HCT116 (cell line): Measurements from ENCODE around the gene SLC22A2. TPM values are rescaled to one million over a fixed set of nuclear protein-coding genes. Genes with fewer than 3 reads are reported as not detected.

Experiments
- ATAC-seq: fragments of 200-7000 bp; cut with Tn5 transposase; 2 replicates; pipeline ENCODE4 v1.9.1; 2020; ENCODE audit warnings: mild to moderate bottlenecking, moderate library complexity
- BruUV-seq: library from RNA; stranded (reverse); fragments of 400-500 nt; replicated peaks from 2 replicates; lab custom pipeline; 2021; lab: Mats Ljungman, UMichigan
- CTCF ChIA-PET: fragments of 300-600 bp; sonication (Branson Sonifier 250); formaldehyde crosslinking; loops from one replicate; lab custom pipeline; 2021; ENCODE audit warnings: antibody characterized with exemption; lab: Charles Lee
- POLR2A ChIA-PET: fragments of 300-600, 350-600 bp; sonication (Branson Sonifier 250); formaldehyde crosslinking; loops from one replicate; lab custom pipeline; 2021; ENCODE audit warnings: antibody characterized with exemption; lab: Charles Lee
- RAD21 ChIA-PET, 2 experiments: fragments of 300-600 bp; sonication (Branson Sonifier 250); formaldehyde crosslinking; loops; one replicate each; lab custom pipeline; 2023; ENCODE audit warnings: low total read pairs in 2 of 2; ENCODE audit not compliant: uncharacterized antibody in 2 of 2, unreplicated experiment in 2 of 2, low non-redundant PET in 1 of 2; lab: Charles Lee
- DNase-seq: peaks from one replicate; pipeline ENCODE4 v3.0.0-alpha.2; 2010; ENCODE audit warnings: low read depth, low spot score
- H2AFZ ChIP-seq: fragments of 200-600 bp; shearing (Covaris generic), sonication (generic); 2 replicates; pipeline ENCODE4 v1.6.1; 2017; ENCODE audit warnings: low read depth, mixed run types, mixed read lengths, antibody characterized with exemption, low read length; ENCODE audit not compliant: poor library complexity, severe bottlenecking
- H3K27ac ChIP-seq: 2 replicates; pipeline ENCODE4 v1.5.1; 2012; ENCODE audit warnings: low read depth, low read length
- H3K27me3 ChIP-seq: fragments of 200-600 bp; sonication (generic); 2 replicates; pipeline ENCODE4 v1.6.1; 2016; ENCODE audit warnings: mixed run types, low read length, mixed read lengths; ENCODE audit not compliant: insufficient read depth
- H3K36me3 ChIP-seq, 2 experiments: fragments of 200-500 bp in 1 of 2; fragments of 200-600 bp in 1 of 2; sonication (Bioruptor generic) in 1 of 2; sonication (generic) in 1 of 2; 2 replicates each; pipeline versions ENCODE4 v1.5.1 to v1.6.1; 2014 to 2016; ENCODE audit warnings: low read length in 2 of 2, inconsistent platforms in 1 of 2, mixed read lengths in 1 of 2, mixed run types in 1 of 2; ENCODE audit not compliant: insufficient read depth in 2 of 2, control insufficient read depth in 1 of 2
- H3K4me1 ChIP-seq, 2 experiments: fragments of 200-600 bp in 1 of 2; sonication (generic) in 1 of 2; 2 replicates each; pipeline versions ENCODE4 v1.5.1 to v1.6.1; 2012 to 2017; ENCODE audit warnings: low read length in 2 of 2, inconsistent platforms in 1 of 2, mild to moderate bottlenecking in 1 of 2, mixed read lengths in 1 of 2, mixed run types in 1 of 2, moderate library complexity in 1 of 2; ENCODE audit not compliant: insufficient read depth in 2 of 2, control insufficient read depth in 1 of 2
- H3K4me2 ChIP-seq: fragments of 200-600 bp; sonication (generic); 2 replicates; pipeline ENCODE4 v1.6.1; 2017; ENCODE audit warnings: mixed run types, low read length, mixed read lengths
- H3K4me3 ChIP-seq, 2 experiments: fragments of 200-600 bp in 1 of 2; sonication (generic) in 1 of 2; replicated peaks in 1 of 2; 2 replicates each; pipeline ENCODE4 v1.5.1; 2011 to 2016; ENCODE audit warnings: low read length in 2 of 2, control low read depth in 1 of 2, low read depth in 1 of 2, mild to moderate bottlenecking in 1 of 2, mixed read lengths in 1 of 2, mixed run types in 1 of 2
- H3K79me2 ChIP-seq: fragments of 200-600 bp; sonication (generic); 2 replicates; pipeline ENCODE4 v1.6.1; 2017; ENCODE audit warnings: mild to moderate bottlenecking, mixed run types, low read length, moderate library complexity, mixed read lengths; ENCODE audit not compliant: insufficient read depth
- H3K9ac ChIP-seq: fragments of 200-600 bp; sonication (generic); 2 replicates; pipeline ENCODE4 v1.6.1; 2016; ENCODE audit warnings: low read length, mixed read lengths
- H3K9me2 ChIP-seq: fragments of 200-600 bp; sonication (generic), shearing (Covaris generic); 2 replicates; pipeline ENCODE4 v1.6.1; 2017; ENCODE audit warnings: mixed run types, mild to moderate bottlenecking, moderate library complexity; ENCODE audit not compliant: insufficient read depth
- H3K9me3 ChIP-seq, 2 experiments: fragments of 200-500 bp in 1 of 2; fragments of 200-600 bp in 1 of 2; sonication (Bioruptor generic) in 1 of 2; sonication (generic) in 1 of 2; 2 replicates each; pipeline ENCODE4 v1.6.1; 2014 to 2017; ENCODE audit warnings: low read length in 2 of 2, mixed read lengths in 2 of 2, inconsistent platforms in 1 of 2, low read depth in 1 of 2, mild to moderate bottlenecking in 1 of 2, mixed run types in 1 of 2, moderate library complexity in 1 of 2; ENCODE audit not compliant: control insufficient read depth in 1 of 2, insufficient read depth in 1 of 2
- H4K20me1 ChIP-seq: fragments of 200-600 bp; sonication (generic), shearing (Covaris generic); 2 replicates; pipeline ENCODE4 v1.6.1; 2017; ENCODE audit warnings: mixed run types, mild to moderate bottlenecking, moderate library complexity; ENCODE audit not compliant: insufficient read depth
- CBX3 ChIP-seq: IDR thresholded peaks from 2 replicates; pipeline ENCODE4 v1.6.1; 2012; ENCODE audit warnings: low read depth
- ELF1 ChIP-seq: IDR thresholded peaks from 2 replicates; pipeline ENCODE4 v1.6.1; 2012; ENCODE audit warnings: low read depth, borderline replicate concordance
- EZH2phosphoT487 ChIP-seq: fragments of 200-600 bp; IDR thresholded peaks from 2 replicates; pipeline ENCODE4 v1.6.1; 2018; ENCODE audit warnings: antibody characterized with exemption, borderline replicate concordance
- FOSL1 ChIP-seq: IDR thresholded peaks from 2 replicates; pipeline ENCODE4 v1.6.1; 2012; ENCODE audit warnings: low read depth
- POLR2AphosphoS5 ChIP-seq: IDR thresholded peaks from 2 replicates; pipeline ENCODE4 v1.6.1; 2011; ENCODE audit warnings: mild to moderate bottlenecking, low read depth, low read length, moderate library complexity
- SIN3A ChIP-seq: IDR thresholded peaks from 2 replicates; pipeline ENCODE4 v1.6.1; 2012; ENCODE audit warnings: low read depth
- SRF ChIP-seq: IDR thresholded peaks from 2 replicates; pipeline ENCODE4 v1.6.1; 2012; ENCODE audit warnings: low read depth
- YY1 ChIP-seq: IDR thresholded peaks from 2 replicates; pipeline ENCODE4 v1.6.1; 2011; ENCODE audit warnings: low read length, low read depth, moderate library complexity, mild to moderate bottlenecking; ENCODE audit not compliant: insufficient replicate concordance; ENCODE audit errors: extremely low read depth
- ZFX ChIP-seq: fragments of 450-650 bp; IDR thresholded peaks from 2 replicates; pipeline ENCODE4 v1.6.1; 2017
- intact Hi-C: fragments of 100-400 bp; cut with micrococcal nuclease; formaldehyde crosslinking; loops from 2 replicates; pipeline ENCODE4 v1.10.0; 2022
- total RNA-seq: library from RNA; stranded (reverse); gene quantifications from one replicate; pipeline ENCODE4 v1.2.1, GENCODE V29; 2021; ENCODE audit not compliant: unreplicated experiment
- TF ChIP-seq, protein P1 (sequence below): IDR thresholded peaks from 2 replicates; pipeline ENCODE4 v1.6.1; 2011; ENCODE audit warnings: mild to moderate bottlenecking, low read length, moderate library complexity; ENCODE audit not compliant: insufficient replicate concordance; ENCODE audit errors: extremely low read depth
- TF ChIP-seq, protein P2 (sequence below), 3 experiments: fragments of 200-600 bp in 1 of 3; sonication (generic) in 1 of 3; IDR thresholded peaks in 2 of 3; conservative IDR thresholded peaks in 1 of 3; 2 replicates each; pipeline ENCODE4 v1.5.1; 2012 to 2017; ENCODE audit warnings: low read depth in 2 of 3, low read length in 2 of 3, antibody characterized with exemption in 1 of 3, borderline replicate concordance in 1 of 3, control low read depth in 1 of 3, mild to moderate bottlenecking in 1 of 3, mixed read lengths in 1 of 3, mixed run types in 1 of 3, moderate library complexity in 1 of 3; ENCODE audit not compliant: insufficient read depth in 1 of 3
- TF ChIP-seq, protein P3 (sequence below): IDR thresholded peaks from 2 replicates; pipeline ENCODE4 v1.6.1; 2012

The SLC22A2 gene
- total RNA-seq, 1 experiment from 2014 or later, result not detected

DNA sequence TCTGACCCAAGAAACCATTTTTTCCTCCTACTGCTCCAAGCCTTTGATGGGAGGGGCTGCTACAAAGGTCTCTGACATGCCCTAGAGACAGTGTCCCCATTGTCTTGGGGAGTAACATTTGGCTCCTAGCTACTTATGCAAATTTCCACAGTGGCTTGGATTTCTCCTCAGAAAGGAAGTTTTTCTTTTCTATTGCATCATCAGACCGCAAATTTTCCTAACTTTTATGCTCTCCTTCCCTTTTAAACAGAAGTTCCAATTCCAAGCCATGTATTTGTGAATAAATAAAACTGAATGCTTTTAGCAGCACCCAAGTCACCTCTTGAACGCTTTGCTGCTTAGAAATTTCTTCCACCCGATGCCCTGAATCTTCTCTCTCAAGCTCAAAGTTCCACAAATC lies 51.0 kb downstream of the SLC22A2 start:
- no peaks in the 10 kb centered on the region for H3K9me2 ChIP-seq
- no peaks in the 10 kb centered on the region for H3K27me3 ChIP-seq
- DNase-seq, result no peak
- no peaks in the 10 kb centered on the region for H3K79me2 ChIP-seq
- intact Hi-C loops, result no loop called here
- POLR2A ChIA-PET, result no interaction called here
- no peaks in the 10 kb centered on the region for H3K9me3 ChIP-seq
- CTCF ChIA-PET, result no interaction called here
- ATAC-seq, result no peak
- no peak for TF ChIP-seq SIN3A
- TF ChIP-seq CBX3, result no peak
- TF ChIP-seq, protein P1, sequence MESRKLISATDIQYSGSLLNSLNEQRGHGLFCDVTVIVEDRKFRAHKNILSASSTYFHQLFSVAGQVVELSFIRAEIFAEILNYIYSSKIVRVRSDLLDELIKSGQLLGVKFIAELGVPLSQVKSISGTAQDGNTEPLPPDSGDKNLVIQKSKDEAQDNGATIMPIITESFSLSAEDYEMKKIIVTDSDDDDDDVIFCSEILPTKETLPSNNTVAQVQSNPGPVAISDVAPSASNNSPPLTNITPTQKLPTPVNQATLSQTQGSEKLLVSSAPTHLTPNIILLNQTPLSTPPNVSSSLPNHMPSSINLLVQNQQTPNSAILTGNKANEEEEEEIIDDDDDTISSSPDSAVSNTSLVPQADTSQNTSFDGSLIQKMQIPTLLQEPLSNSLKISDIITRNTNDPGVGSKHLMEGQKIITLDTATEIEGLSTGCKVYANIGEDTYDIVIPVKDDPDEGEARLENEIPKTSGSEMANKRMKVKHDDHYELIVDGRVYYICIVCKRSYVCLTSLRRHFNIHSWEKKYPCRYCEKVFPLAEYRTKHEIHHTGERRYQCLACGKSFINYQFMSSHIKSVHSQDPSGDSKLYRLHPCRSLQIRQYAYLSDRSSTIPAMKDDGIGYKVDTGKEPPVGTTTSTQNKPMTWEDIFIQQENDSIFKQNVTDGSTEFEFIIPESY, result no peak
- TF ChIP-seq POLR2AphosphoS5, result no peak
- TF ChIP-seq EZH2phosphoT487, result no peak
- no peak for TF ChIP-seq ELF1
- TF ChIP-seq, protein P2, sequence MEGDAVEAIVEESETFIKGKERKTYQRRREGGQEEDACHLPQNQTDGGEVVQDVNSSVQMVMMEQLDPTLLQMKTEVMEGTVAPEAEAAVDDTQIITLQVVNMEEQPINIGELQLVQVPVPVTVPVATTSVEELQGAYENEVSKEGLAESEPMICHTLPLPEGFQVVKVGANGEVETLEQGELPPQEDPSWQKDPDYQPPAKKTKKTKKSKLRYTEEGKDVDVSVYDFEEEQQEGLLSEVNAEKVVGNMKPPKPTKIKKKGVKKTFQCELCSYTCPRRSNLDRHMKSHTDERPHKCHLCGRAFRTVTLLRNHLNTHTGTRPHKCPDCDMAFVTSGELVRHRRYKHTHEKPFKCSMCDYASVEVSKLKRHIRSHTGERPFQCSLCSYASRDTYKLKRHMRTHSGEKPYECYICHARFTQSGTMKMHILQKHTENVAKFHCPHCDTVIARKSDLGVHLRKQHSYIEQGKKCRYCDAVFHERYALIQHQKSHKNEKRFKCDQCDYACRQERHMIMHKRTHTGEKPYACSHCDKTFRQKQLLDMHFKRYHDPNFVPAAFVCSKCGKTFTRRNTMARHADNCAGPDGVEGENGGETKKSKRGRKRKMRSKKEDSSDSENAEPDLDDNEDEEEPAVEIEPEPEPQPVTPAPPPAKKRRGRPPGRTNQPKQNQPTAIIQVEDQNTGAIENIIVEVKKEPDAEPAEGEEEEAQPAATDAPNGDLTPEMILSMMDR (IDR thresholded peaks at IDR 0.05 in 2 of 3, conservative IDR thresholded peaks at IDR 0.05 in 1 of 3; ENCODE audit: borderline replicate concordance in 1 of 3, insufficient read depth in 1 of 3, low read depth in 2 of 3, low read length in 2 of 3), result no peak
- no peak for TF ChIP-seq FOSL1
- TF ChIP-seq, protein P3, sequence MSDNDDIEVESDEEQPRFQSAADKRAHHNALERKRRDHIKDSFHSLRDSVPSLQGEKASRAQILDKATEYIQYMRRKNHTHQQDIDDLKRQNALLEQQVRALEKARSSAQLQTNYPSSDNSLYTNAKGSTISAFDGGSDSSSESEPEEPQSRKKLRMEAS, result no peak
- no peak for TF ChIP-seq ZFX
- no peak for TF ChIP-seq YY1
- no peak for TF ChIP-seq SRF
- H3K36me3 ChIP-seq, result no peaks in the 10 kb centered on the region
- H2AFZ ChIP-seq, result no peak overlapping the region
- H3K27ac ChIP-seq, result no peak overlapping the region
- H3K4me2 ChIP-seq, result no peak overlapping the region
- H4K20me1 ChIP-seq, result no peaks in the 10 kb centered on the region
- RAD21 ChIA-PET, result no interaction called here
- H3K4me1 ChIP-seq, result no peaks in the 10 kb centered on the region
- H3K4me3 ChIP-seq, result no peak overlapping the region
- no peak overlapping the region for H3K9ac ChIP-seq
- BruUV-seq, result no TSS peak
